ENCODE measurements around the gene ARPP21.

DNA sequence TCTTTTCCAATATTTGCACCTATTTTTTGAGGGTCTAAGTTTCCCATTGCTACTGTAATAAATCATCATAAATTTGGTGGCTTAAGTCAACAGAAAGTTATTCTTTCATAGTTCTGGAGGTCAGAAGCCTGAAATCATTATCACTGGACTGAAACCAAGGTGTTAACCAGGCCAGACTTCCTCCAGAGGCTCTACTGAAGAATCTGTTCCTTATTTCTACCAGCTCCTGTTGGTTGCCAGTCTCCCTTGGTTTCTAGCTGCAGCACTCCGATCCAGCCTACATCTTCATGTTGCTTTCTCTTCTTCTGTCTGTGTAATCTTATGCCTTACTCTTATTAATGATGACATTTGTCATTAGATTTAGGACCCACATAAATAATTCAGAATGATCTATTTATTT is 22.0 kb upstream of the ARPP21 start:
- TF ChIP-seq TAF1 (IDR thresholded peaks at IDR 0.05; ENCODE audit: low read depth): no peak
- TF ChIP-seq, protein P1, sequence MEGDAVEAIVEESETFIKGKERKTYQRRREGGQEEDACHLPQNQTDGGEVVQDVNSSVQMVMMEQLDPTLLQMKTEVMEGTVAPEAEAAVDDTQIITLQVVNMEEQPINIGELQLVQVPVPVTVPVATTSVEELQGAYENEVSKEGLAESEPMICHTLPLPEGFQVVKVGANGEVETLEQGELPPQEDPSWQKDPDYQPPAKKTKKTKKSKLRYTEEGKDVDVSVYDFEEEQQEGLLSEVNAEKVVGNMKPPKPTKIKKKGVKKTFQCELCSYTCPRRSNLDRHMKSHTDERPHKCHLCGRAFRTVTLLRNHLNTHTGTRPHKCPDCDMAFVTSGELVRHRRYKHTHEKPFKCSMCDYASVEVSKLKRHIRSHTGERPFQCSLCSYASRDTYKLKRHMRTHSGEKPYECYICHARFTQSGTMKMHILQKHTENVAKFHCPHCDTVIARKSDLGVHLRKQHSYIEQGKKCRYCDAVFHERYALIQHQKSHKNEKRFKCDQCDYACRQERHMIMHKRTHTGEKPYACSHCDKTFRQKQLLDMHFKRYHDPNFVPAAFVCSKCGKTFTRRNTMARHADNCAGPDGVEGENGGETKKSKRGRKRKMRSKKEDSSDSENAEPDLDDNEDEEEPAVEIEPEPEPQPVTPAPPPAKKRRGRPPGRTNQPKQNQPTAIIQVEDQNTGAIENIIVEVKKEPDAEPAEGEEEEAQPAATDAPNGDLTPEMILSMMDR (IDR thresholded peaks at IDR 0.05; ENCODE audit: poor library complexity, severe bottlenecking): no peak

Data from neural cell (in vitro differentiated cells).